Embryonic facial prominence (tissue), 1 donor: ENCODE results near the gene PLXNA1.

Source experiments
- DNase-seq: peaks from one replicate; pipeline ENCODE4 v3.0.0-alpha.2; 2016; ENCODE audit errors: extremely low spot score

Gene PLXNA1

GRCh38 chr3:126967386-126967785, 15.5 kb upstream of the PLXNA1 start:
- DNase-seq: no peak

- no peak for DNase-seq
These were observed 14.2 kb upstream of the PLXNA1 start for GRCh38 chr3:126968391-126969390.

GRCh38 chr3:126969586-126969985, 13.3 kb upstream of the PLXNA1 start:
- no peak for DNase-seq

GRCh38 chr3:126970101-126970500, 12.8 kb upstream of the PLXNA1 start:
- DNase-seq: no peak

GRCh38 chr3:126970921-126971320, 12.0 kb upstream of the PLXNA1 start:
- DNase-seq: no peak

GRCh38 chr3:126971891-126972351, 11.0 kb upstream of the PLXNA1 start:
- DNase-seq: no peak

- no peak for DNase-seq
These were observed 10.0 kb upstream of the PLXNA1 start for GRCh38 chr3:126972866-126973265.

- DNase-seq: no peak
These were observed 9.1 kb upstream of the PLXNA1 start for GRCh38 chr3:126973814-126974213.

- DNase-seq: no peak
These were observed 8.2 kb upstream of the PLXNA1 start for GRCh38 chr3:126974756-126975155.

- DNase-seq: no peak
These were observed 6.0 kb upstream of the PLXNA1 start for GRCh38 chr3:126976906-126977305.

GRCh38 chr3:126977821-126978220, 5.1 kb upstream of the PLXNA1 start:
- no peak for DNase-seq

- no peak for DNase-seq
These were observed 4.6 kb upstream of the PLXNA1 start for GRCh38 chr3:126978291-126978690.

- no peak for DNase-seq
These were observed 3.8 kb upstream of the PLXNA1 start for GRCh38 chr3:126979046-126979628.

GRCh38 chr3:126980266-126980811, 2.6 kb upstream of the PLXNA1 start:
- no peak for DNase-seq

- DNase-seq: no peak
These were observed 817 bp upstream of the PLXNA1 start for GRCh38 chr3:126982126-126982470.

- DNase-seq: no peak
These were observed 349 bp downstream of the PLXNA1 start for GRCh38 chr3:126983276-126983652.

GRCh38 chr3:126983653-126984390, 907 bp downstream of the PLXNA1 start:
- no peak for DNase-seq

GRCh38 chr3:126984391-126985131, 1.6 kb downstream of the PLXNA1 start:
- DNase-seq: no peak

- no peak for DNase-seq
These were observed 2.4 kb downstream of the PLXNA1 start for GRCh38 chr3:126985132-126985985.

GRCh38 chr3:126986001-126986400, 3.1 kb downstream of the PLXNA1 start:
- no peak for DNase-seq
